WTC11 (cell line): ENCODE data around the gene FHIT. TPM values are rescaled to one million over a fixed set of nuclear protein-coding genes. Genes with fewer than 3 reads are reported as not detected.

Experiments
- ATAC-seq: fragments of 200-7000 bp; cut with Tn5 transposase; 2 replicates; pipeline ENCODE4 v1.10.0; 2021; ENCODE audit warnings: mild to moderate bottlenecking, moderate library complexity
- CTCF ChIA-PET: fragments of 300-600 bp; sonication (Branson Sonifier 250); formaldehyde crosslinking; loops from one replicate; lab custom pipeline; 2021; ENCODE audit warnings: antibody characterized with exemption; lab: Charles Lee
- POLR2A ChIA-PET: fragments of 350-600 bp; sonication (Branson Sonifier 250); formaldehyde crosslinking; loops from one replicate; lab custom pipeline; 2021; ENCODE audit warnings: antibody characterized with exemption; lab: Charles Lee
- DNase-seq: peaks from one replicate; pipeline ENCODE4 v3.0.0; 2021; ENCODE audit warnings: low spot score
- H3K27ac Mint-ChIP-seq: 2 replicates; pipeline ENCODE4 v1.8.0; 2021; ENCODE audit warnings: mixed read lengths
- H3K27me3 Mint-ChIP-seq: 2 replicates; pipeline ENCODE4 v1.8.0; 2021; ENCODE audit warnings: low read depth, mild to moderate bottlenecking, moderate library complexity, mixed read lengths
- H3K36me3 Mint-ChIP-seq: 2 replicates; pipeline ENCODE4 v1.8.0; 2021; ENCODE audit warnings: mixed read lengths
- H3K4me1 Mint-ChIP-seq: 2 replicates; pipeline ENCODE4 v1.8.0; 2022; ENCODE audit warnings: mixed read lengths
- H3K4me3 Mint-ChIP-seq: 2 replicates; pipeline ENCODE4 v1.8.0; 2021; ENCODE audit warnings: mild to moderate bottlenecking, moderate library complexity, mixed read lengths
- H3K9me3 Mint-ChIP-seq: 2 replicates; pipeline ENCODE4 v1.8.0; 2021; ENCODE audit warnings: mixed read lengths
- AFF4 ChIP-seq: sonication (generic); formaldehyde crosslinking; IDR thresholded peaks from 2 replicates; pipeline ENCODE4 v1.8.1; 2023; ENCODE audit warnings: mild to moderate bottlenecking, missing genetic modification reagents, borderline replicate concordance
- AR ChIP-seq: fragments of 250-450 bp; sonication (Bioruptor Pico); IDR thresholded peaks from 2 replicates; pipeline ENCODE4 v1.9.0; 2021; ENCODE audit warnings: mild to moderate bottlenecking
- ATF3 ChIP-seq: sonication (generic); formaldehyde crosslinking; conservative IDR thresholded peaks from 2 replicates; pipeline ENCODE4 v1.8.1; 2022; ENCODE audit warnings: mild to moderate bottlenecking, missing genetic modification reagents
- NR3C1 ChIP-seq: sonication (generic); formaldehyde crosslinking; conservative IDR thresholded peaks from 2 replicates; pipeline ENCODE4 v1.8.1; 2023; ENCODE audit warnings: low read depth, mild to moderate bottlenecking, missing genetic modification reagents
- USF2 ChIP-seq: sonication (generic); formaldehyde crosslinking; IDR thresholded peaks from 2 replicates; pipeline ENCODE4 v1.8.1; 2023; ENCODE audit warnings: mild to moderate bottlenecking, missing genetic modification reagents, moderate library complexity
- ZMAT4 ChIP-seq: fragments of 250-450 bp; sonication (Bioruptor Pico); IDR thresholded peaks from 2 replicates; pipeline ENCODE4 v1.9.0; 2021; ENCODE audit warnings: mild to moderate bottlenecking
- ZNF121 ChIP-seq: sonication (generic); formaldehyde crosslinking; IDR thresholded peaks from 2 replicates; pipeline ENCODE4 v1.8.0; 2023; ENCODE audit warnings: missing genetic modification reagents
- ZNF232 ChIP-seq: sonication (generic); formaldehyde crosslinking; IDR thresholded peaks from 2 replicates; pipeline ENCODE4 v1.8.0; 2022; ENCODE audit warnings: mild to moderate bottlenecking, missing genetic modification reagents
- ZNF281 ChIP-seq: sonication (generic); formaldehyde crosslinking; IDR thresholded peaks from 2 replicates; pipeline ENCODE4 v1.8.0; 2023; ENCODE audit warnings: mild to moderate bottlenecking, missing genetic modification reagents
- ZNF532 ChIP-seq: fragments of 250-450 bp; sonication (Bioruptor Pico); IDR thresholded peaks from 2 replicates; pipeline ENCODE4 v1.9.0; 2021; ENCODE audit warnings: mild to moderate bottlenecking, borderline replicate concordance
- ZNF671 ChIP-seq: fragments of 250-450 bp; sonication (Bioruptor Pico); IDR thresholded peaks from 2 replicates; pipeline ENCODE4 v1.8.0; 2021; ENCODE audit warnings: mild to moderate bottlenecking
- total RNA-seq: library from RNA; stranded (reverse); gene quantifications from 3 replicates; pipeline ENCODE4 v1.2.3, GENCODE V29; 2021

Gene FHIT
- total RNA-seq, 1 experiment from 2014 or later, result 2.6 TPM

GRCh38 chr3:60033901-60034453, 1217.3 kb downstream of the FHIT start:
- Mint-ChIP-seq H3K27me3 (no peaks in the 10 kb centered on the region), H3K4me3 (no peak overlapping the region), H3K4me1 (no peaks in the 10 kb centered on the region), H3K27ac (no peak overlapping the region), H3K9me3 (peaks cover 4% of the 10 kb centered on the region; the same call in 1 of the 2 replicates)
- POLR2A ChIA-PET, result no interaction called here
- CTCF ChIA-PET, result no interaction called here
- no peak for DNase-seq
- no peak for TF ChIP-seq ZNF671 (CRISPR knock-in tag)
- TF ChIP-seq ZNF232 (CRISPR knock-in tag), result no peak
- TF ChIP-seq ZNF532 (CRISPR knock-in tag), result no peak
- TF ChIP-seq AR, result no peak
- no peak for TF ChIP-seq ATF3
- TF ChIP-seq NR3C1 (CRISPR knock-in tag), result no peak
- no peak for TF ChIP-seq AFF4
- TF ChIP-seq ZNF121 (CRISPR knock-in tag), result no peak
- no peak for TF ChIP-seq ZMAT4
- TF ChIP-seq ZNF281, result no peak
- no peak for TF ChIP-seq USF2 (CRISPR knock-in tag)
- TF ChIP-seq, all 79 proteins: peak for 0
- no peaks in the 10 kb centered on the region for H3K36me3 Mint-ChIP-seq
- no peak for ATAC-seq
